ENCODE results near the gene DOCK8. TPM values are rescaled to one million over a fixed set of nuclear protein-coding genes. Genes with fewer than 3 reads are reported as not detected.

The DOCK8 gene
- total RNA-seq, 1 donor from 2014 or later, result 4.4 TPM

DNA sequence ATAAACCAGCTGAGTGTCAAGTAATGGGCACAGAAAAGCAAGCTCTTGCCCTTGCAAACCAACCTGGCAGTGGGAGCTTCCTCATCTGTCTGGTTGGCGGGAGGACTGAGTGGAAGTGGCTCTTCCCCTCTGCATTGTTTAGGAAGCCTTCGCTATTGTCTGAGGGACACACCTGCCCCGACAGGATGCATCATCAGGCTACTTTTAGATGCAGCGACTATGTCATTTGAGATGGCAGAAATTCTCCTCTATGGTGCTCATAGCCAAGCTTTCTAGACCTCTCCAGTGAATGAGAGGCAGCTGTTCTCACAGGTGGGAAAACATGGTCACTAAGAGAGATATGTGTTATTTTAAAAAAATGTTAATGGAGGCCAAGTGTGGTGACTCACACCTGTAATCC lies 104.0 kb downstream of the DOCK8 start:
- H3K9me3 Mint-ChIP-seq (ENCODE audit: unreplicated experiment), result no peaks in the 10 kb centered on the region
- DNase-seq (ENCODE audit: low read depth), result no peak
- Histone ChIP-seq H3K9ac (ENCODE audit: low read length) (no peak overlapping the region), H3K9me3 (ENCODE audit: insufficient read depth, low read depth, low read length) (no peaks in the 10 kb centered on the region), H3K4me1 (ENCODE audit: insufficient read depth, low read length) (no peaks in the 10 kb centered on the region), H4K20me1 (ENCODE audit: insufficient read depth, low read length) (no peaks in the 10 kb centered on the region), H3K4me3 (ENCODE audit: insufficient read depth, low read depth, low read length) (no peak overlapping the region), H3K79me2 (ENCODE audit: insufficient read depth, low read length) (no peaks in the 10 kb centered on the region), H2AFZ (ENCODE audit: low read depth, low read length) (no peak overlapping the region), H3K27me3 (ENCODE audit: insufficient read depth, low read length) (no peaks in the 10 kb centered on the region), H3K4me2 (ENCODE audit: low read length) (no peak overlapping the region), H3K36me3 (ENCODE audit: insufficient read depth, low read length) (no peaks in the 10 kb centered on the region), H3K27ac (ENCODE audit: low read depth, low read length) (no peak overlapping the region)
- H3K4me3 Mint-ChIP-seq (ENCODE audit: unreplicated experiment), result no peak overlapping the region
- H3K27me3 Mint-ChIP-seq (ENCODE audit: low read depth, unreplicated experiment), result no peaks in the 10 kb centered on the region
- no peaks in the 10 kb centered on the region for H3K4me1 Mint-ChIP-seq (ENCODE audit: low read depth, unreplicated experiment)
- FAIRE-seq, result no peak
- H3K36me3 Mint-ChIP-seq (ENCODE audit: low read depth, unreplicated experiment), result no peaks in the 10 kb centered on the region
- TF ChIP-seq, protein P1, sequence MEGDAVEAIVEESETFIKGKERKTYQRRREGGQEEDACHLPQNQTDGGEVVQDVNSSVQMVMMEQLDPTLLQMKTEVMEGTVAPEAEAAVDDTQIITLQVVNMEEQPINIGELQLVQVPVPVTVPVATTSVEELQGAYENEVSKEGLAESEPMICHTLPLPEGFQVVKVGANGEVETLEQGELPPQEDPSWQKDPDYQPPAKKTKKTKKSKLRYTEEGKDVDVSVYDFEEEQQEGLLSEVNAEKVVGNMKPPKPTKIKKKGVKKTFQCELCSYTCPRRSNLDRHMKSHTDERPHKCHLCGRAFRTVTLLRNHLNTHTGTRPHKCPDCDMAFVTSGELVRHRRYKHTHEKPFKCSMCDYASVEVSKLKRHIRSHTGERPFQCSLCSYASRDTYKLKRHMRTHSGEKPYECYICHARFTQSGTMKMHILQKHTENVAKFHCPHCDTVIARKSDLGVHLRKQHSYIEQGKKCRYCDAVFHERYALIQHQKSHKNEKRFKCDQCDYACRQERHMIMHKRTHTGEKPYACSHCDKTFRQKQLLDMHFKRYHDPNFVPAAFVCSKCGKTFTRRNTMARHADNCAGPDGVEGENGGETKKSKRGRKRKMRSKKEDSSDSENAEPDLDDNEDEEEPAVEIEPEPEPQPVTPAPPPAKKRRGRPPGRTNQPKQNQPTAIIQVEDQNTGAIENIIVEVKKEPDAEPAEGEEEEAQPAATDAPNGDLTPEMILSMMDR (IDR thresholded peaks at IDR 0.05; ENCODE audit: insufficient read depth, low read depth, low read length), result no peak
- TF ChIP-seq EZH2 (IDR thresholded peaks at IDR 0.05; ENCODE audit: insufficient read depth, low read length), result no peak
- no peak overlapping the region for H3K27ac Mint-ChIP-seq (ENCODE audit: unreplicated experiment)

DNA sequence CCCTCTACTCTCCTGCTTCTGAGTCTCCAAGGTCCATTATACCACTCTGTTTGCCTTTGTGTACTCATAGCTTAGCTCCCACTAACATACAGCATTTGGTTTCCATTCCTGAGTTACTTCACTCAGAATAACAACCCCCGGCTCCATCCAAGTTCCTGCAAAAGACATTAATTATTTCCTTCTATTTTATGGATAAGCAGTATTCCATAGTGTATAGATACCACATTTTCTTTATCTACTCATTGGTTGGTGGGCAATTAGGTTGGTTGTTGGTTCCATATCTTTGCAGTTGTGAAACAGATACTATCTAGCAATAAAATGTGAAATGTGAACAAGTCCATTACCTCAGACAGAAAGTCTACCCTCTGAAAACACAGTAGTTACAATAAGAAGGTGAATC lies 110.3 kb downstream of the DOCK8 start:
- Mint-ChIP-seq H3K27me3 (ENCODE audit: low read depth, unreplicated experiment) (peaks cover 4% of the 10 kb centered on the region), H3K9me3 (ENCODE audit: unreplicated experiment) (peaks cover 1% of the 10 kb centered on the region), H3K4me3 (ENCODE audit: unreplicated experiment) (no peak overlapping the region), H3K27ac (ENCODE audit: unreplicated experiment) (no peak overlapping the region), H3K4me1 (ENCODE audit: low read depth, unreplicated experiment) (no peaks in the 10 kb centered on the region), H3K36me3 (ENCODE audit: low read depth, unreplicated experiment) (no peaks in the 10 kb centered on the region)
- no peak for TF ChIP-seq EZH2 (IDR thresholded peaks at IDR 0.05; ENCODE audit: insufficient read depth, low read length)
- TF ChIP-seq, protein P1 (IDR thresholded peaks at IDR 0.05; ENCODE audit: insufficient read depth, low read depth, low read length), result no peak
- no peak overlapping the region for H3K4me2 ChIP-seq (ENCODE audit: low read length)
- no peak overlapping the region for H3K9ac ChIP-seq (ENCODE audit: low read length)
- H3K4me1 ChIP-seq (ENCODE audit: insufficient read depth, low read length), result no peaks in the 10 kb centered on the region
- H3K36me3 ChIP-seq (ENCODE audit: insufficient read depth, low read length), result no peaks in the 10 kb centered on the region
- no peak overlapping the region for H3K27ac ChIP-seq (ENCODE audit: low read depth, low read length)
- H3K27me3 ChIP-seq (ENCODE audit: insufficient read depth, low read length), result no peaks in the 10 kb centered on the region
- no peak for DNase-seq (ENCODE audit: low read depth)
- no peak overlapping the region for H3K4me3 ChIP-seq (ENCODE audit: insufficient read depth, low read depth, low read length)
- no peaks in the 10 kb centered on the region for H3K79me2 ChIP-seq (ENCODE audit: insufficient read depth, low read length)
- no peak overlapping the region for H2AFZ ChIP-seq (ENCODE audit: low read depth, low read length)
- FAIRE-seq, result no peak
- no peaks in the 10 kb centered on the region for H4K20me1 ChIP-seq (ENCODE audit: insufficient read depth, low read length)
- H3K9me3 ChIP-seq (ENCODE audit: insufficient read depth, low read depth, low read length), result no peaks in the 10 kb centered on the region

DNA sequence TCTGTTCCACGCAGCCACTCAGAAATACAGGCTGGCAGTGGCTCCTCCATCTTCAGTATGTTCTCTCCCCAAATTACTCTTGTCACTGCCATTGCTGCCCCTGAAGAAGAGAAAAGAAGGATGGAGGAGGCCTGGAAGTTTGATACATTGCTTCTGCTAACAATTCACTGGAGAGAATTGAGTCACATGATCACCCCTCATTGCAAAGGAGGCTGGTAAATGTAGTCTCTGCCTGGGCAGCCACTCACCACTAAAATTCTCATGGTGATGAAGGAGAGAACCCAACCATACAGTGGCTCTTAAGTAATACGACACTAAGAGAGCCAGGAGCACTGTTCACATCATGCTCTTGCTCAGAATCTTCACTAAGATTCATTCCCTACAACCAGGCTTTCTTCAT lies 112.0 kb downstream of the DOCK8 start:
- TF ChIP-seq EZH2 (IDR thresholded peaks at IDR 0.05; ENCODE audit: insufficient read depth, low read length), result no peak
- TF ChIP-seq, protein P1 (IDR thresholded peaks at IDR 0.05; ENCODE audit: insufficient read depth, low read depth, low read length), result no peak
- Histone ChIP-seq H3K79me2 (ENCODE audit: insufficient read depth, low read length) (no peaks in the 10 kb centered on the region), H3K27ac (ENCODE audit: low read depth, low read length) (no peak overlapping the region), H2AFZ (ENCODE audit: low read depth, low read length) (no peak overlapping the region), H4K20me1 (ENCODE audit: insufficient read depth, low read length) (no peaks in the 10 kb centered on the region), H3K27me3 (ENCODE audit: insufficient read depth, low read length) (no peaks in the 10 kb centered on the region), H3K9me3 (ENCODE audit: insufficient read depth, low read depth, low read length) (no peaks in the 10 kb centered on the region), H3K4me2 (ENCODE audit: low read length) (no peak overlapping the region), H3K4me3 (ENCODE audit: insufficient read depth, low read depth, low read length) (no peak overlapping the region), H3K4me1 (ENCODE audit: insufficient read depth, low read length) (no peaks in the 10 kb centered on the region), H3K9ac (ENCODE audit: low read length) (no peak overlapping the region), H3K36me3 (ENCODE audit: insufficient read depth, low read length) (no peaks in the 10 kb centered on the region)
- Mint-ChIP-seq H3K36me3 (ENCODE audit: low read depth, unreplicated experiment) (no peaks in the 10 kb centered on the region), H3K4me3 (ENCODE audit: unreplicated experiment) (no peak overlapping the region), H3K27me3 (ENCODE audit: low read depth, unreplicated experiment) (peaks cover 4% of the 10 kb centered on the region), H3K9me3 (ENCODE audit: unreplicated experiment) (peaks cover 1% of the 10 kb centered on the region), H3K27ac (ENCODE audit: unreplicated experiment) (no peak overlapping the region), H3K4me1 (ENCODE audit: low read depth, unreplicated experiment) (no peaks in the 10 kb centered on the region)
- DNase-seq (ENCODE audit: low read depth) (no peak), FAIRE-seq (no peak)
